ENCODE results near the gene LY86.

LY86 gene

DNA sequence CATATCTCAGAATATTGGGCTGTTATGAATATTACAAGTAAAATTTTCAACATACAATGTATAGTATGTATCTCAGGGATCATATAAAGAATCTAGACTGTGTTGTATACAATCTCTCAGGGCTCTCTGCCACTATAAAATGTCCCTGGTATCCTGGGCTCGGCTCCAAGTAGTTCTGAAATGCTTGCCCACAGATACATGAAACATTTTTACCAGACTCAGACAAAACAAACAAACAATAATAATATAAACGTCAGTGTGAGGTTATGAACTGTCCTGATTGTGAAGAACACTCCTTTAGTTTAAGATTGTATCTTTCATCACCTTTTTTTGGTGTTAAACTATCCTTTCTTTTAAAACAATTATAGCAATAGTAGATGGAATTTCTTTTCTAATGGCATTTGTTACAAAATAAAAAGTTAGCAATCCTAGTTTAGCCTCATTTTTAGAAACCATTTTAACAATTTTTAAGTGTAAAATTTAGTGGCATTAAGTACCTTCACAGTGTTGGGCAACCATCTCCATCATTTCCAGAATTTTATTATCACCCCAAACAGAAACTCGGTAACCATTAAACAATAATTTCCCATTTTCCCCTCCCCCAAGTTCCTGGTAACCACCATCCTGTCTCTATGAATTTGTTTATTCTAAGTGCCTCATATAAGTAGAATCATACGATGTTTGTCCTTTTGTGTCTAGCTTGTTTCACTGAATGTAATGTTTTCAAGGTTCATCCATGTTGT is 17.4 kb upstream of the LY86 start:
- no peak for DNase-seq (ENCODE audit: low spot score)

DNA sequence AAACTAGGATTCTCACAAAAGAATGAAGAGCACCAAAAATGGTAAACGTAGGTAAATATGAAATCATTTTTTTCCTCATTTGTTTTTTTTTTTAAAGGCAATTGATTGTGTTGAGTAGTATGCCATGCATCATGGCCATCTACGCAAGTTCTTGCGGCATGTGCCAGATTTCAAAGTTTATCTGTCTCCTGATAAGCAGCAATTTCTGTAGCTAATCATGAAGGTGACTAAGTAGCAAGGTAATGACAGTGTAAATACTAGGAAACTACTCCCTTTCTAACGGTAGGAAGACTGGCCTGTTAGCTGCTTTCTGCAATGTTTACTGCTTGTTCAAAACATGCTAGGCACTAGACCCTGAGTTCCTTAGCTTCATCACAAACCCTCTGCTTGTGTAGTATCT is 13.4 kb upstream of the LY86 start:
- no peak for DNase-seq (ENCODE audit: low spot score)

DNA sequence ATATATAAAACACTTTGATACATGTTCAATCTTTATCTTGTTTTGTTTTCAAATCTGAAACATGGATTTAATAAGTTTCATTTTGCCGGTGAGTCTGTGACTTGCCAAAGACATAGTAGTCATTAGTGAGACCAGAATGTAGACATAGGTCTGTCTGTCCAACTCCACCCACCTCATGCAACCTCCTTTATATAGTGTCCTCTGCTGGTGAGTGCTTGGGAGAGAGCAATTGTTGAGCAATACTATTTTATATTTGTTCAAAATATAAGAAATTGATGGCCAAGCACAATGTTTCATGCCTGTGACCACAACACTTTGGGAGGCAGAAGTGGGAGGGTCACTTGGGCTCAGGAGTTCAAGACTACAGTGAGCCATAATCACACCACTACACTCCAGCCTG is 10.8 kb upstream of the LY86 start:
- no peak for DNase-seq (ENCODE audit: low spot score)

DNA sequence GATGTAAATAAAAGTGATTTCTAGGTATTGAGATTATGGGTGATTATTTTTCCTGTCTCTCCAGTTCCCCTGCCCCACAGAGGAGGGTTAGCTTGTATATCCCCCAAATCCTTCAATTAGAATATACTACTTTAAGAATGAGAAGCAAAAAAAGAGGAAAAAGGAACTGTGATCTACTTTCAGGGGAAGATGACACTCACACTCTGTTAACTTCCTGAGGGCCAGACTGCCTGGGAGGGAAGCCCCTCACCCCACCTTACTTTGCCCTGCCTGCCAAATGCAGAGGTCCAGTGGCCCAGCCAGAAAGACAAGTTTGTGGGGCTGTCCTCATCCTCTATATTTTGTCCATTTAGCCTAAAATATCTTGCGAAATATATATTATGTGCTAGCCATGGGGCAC is 9.2 kb upstream of the LY86 start:
- DNase-seq (ENCODE audit: low spot score) = no peak

DNA sequence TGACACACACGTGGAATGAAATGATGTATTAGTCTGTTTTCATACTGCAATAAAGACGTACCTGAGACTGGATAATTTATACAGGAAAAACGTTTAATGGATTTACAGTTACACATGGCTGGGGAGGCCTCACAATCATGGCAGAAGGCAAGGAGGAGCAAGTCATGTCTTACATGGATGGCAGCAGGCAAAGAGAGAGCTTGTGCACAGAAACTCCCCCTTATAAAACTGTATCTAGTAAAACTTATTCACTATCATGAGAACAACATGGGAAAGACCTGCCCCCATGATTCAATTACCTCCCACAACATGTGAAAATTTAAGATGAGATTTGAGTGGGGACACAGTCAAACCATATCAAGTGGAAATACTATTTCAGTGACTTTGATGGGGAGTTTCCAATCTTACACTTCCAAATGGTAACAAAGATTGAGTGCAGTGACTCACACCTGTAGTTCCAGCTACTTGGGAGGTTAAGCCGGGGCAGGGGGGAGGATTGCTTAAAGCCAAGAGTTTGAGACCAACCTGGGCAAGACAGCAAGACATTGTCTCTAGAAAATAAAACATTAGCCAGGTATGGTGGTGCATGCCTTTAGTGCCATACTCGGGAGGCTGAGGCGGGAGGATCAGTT is 8.2 kb upstream of the LY86 start:
- no peak for DNase-seq (ENCODE audit: low spot score)

DNA sequence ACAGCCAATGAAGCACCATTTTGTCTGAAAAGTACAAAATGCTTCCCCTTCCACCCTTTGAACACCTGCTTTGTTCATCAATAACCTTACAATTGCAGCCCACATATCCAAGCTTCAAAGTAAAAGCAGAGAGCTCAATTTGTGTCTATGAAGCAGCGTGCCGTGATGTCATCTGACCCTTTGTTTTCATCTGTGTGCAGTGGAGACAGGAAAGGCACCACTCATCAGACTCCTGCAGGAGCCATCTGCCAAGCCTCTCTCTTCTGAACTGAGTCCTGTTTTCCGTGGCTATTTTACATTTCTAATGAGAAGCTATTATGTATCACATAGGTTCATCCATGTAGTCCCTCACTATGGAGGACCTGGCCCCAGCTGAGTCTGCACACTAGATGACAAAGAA is 7.5 kb upstream of the LY86 start:
- no peak for DNase-seq (ENCODE audit: low spot score)

DNA sequence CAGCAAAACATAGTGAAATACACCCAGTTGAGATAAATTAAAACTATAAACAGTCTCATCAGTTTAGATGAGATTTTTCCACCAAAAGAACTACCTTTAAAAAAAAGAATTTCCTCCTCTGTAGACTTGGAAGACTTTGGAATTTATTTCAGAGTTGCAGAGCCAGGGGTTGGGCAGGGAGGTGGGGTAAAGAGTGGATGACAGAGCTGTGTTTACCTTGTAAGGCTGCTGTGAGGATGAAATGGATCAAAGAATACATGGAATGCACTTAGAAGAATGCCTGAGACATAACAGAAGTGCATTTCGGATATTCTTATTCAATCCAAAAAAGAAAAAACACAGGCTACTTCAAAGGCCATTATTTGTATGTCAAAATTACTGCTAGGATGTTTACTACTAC is 6.4 kb upstream of the LY86 start:
- no peak for DNase-seq (ENCODE audit: low spot score)

DNA sequence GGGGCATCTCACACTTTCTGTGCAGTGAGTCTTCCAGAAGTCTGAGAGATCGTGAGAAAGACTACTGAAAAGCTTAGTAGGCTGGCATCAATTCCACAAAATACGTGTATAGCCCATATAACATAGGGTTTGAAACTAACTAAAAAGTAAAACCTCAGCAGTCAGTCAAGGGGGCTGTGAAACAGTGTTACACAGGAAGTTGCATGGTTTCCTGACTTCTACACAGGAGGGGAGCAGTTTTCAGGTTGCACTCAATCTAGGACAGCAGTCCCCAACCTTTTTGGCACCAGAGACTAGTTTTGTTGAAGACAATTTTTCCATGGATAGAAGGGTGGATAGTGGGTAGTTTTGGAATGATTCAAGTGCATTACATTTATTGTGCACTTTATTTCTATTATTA is 4.7 kb upstream of the LY86 start:
- no peak for DNase-seq (ENCODE audit: low spot score)

DNA sequence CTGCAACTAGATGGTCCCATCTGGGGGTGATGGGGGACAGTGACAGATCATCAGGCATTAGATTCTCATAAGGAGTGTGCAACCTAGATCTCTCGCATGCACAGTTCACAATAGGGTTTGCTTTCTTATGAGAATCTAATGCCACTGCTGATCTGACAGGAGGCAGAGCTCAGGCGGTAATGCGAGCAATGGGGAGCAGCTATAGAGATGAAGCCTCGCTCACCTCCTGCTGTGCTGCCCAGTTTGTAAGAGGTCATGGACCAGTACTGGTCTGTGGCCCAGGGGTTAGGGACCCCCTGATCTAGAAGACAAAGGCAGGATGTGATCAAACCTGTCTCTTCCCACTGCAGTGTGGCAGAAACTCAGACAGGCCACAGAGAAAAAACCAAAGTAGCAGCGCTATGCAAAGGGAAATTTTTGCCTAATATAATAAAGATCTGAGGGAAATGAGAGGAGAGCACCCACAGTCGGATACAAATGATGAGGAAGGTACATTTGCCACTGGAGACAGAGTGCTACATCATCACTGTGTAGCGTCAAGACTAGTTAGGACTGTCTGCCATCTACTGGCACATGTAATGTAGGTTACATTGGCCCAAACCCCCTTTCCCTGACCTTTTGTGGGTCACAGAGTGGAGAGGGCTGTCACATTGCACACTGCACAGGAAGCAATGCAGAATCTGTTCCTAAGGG is 4.1 kb upstream of the LY86 start:
- no peak for DNase-seq (ENCODE audit: low spot score)

DNA sequence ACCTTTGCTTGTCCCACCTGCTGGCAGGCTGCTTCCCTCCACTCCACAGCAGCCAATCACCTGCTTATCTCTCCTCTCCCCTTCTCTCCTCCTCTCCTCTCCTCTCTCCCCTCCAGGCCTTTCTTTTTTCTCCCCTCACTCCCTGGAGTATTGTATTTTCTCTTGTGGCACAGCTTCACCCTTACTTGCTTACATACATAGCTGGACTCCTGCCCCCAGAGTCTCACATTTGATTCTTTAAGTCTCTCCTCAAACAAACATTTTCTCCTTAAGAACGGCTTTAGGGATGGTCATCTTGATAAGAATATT is 3.6 kb upstream of the LY86 start:
- DNase-seq (ENCODE audit: low spot score) = no peak

DNA sequence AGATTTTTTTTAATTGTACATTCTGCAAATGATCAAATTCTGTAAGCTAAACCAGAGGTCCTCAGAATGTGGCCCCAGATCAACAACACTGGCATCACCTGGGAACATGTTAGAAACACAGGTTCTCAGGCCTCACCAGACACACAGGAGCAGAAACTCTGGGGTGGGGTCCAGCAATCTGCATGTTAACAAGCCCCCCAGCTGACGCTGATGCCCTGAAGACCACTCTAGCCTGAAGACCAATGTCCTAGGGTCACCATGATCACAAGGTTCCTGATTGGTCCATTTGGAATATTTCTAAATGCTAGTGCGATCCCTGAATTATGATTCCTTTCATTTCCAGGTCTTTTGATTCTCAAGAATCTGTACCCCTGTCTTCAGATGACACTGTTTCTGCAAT is 2.4 kb upstream of the LY86 start:
- DNase-seq (ENCODE audit: low spot score) = no peak

DNA sequence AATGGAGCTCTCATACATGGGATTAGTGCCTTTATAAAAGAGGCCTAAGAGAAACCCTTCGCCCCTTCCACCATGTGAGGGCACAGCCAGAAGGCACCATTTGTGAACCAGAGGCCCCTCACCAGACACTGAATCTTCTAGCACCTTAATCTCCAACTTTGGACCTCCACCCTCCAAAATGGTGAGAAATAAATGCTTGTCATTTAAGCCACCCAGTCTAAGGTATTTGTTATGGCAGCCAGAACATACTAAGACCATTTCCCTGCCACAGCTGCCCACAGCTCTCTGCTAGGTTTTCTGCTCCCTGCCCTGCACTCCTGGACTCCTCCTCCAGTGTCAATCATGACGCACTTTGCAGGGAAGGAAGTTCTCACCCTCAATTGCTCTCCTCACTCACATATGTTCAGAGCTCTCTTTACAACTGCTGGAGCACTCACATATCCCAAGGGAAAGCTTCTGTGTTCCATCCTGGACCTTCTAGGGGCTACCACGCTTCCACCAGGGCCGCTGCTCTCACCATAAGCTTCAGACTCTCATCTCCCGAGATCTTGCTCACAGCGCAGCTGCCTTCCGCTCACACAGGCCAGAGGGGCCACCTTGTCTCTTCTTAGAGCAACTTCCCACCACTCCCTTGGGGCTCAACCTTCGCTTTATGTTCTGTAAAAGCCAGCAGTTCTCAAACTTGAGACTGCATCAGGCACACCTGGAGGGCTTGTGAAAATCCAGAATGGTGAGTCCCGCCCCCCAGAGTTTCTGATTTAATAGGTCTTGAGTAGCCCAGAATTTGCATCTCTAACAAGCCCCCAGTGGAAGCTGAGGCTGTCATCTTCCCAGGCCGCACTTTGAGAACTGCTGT is 1.6 kb upstream of the LY86 start:
- DNase-seq (ENCODE audit: low spot score) = no peak

DNA sequence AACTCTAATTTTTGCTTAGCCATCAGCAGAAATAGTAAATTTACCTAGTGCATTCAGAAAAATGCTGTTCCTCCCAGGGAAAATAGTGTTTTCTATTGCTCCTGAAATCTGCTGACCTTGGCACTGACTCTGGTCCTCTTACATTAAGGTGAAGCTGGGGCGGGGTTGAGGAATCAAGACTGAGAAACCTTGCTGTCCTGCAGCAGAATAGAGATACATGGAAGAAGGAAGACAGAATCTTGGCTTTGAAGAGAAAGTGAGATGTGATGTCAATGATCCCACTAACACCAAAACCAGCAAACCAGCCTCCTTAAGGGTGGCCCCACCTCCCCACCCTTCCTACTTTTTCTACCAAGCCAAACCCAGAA is 840 bp upstream of the LY86 start:
- no peak for DNase-seq (ENCODE audit: low spot score)

DNA sequence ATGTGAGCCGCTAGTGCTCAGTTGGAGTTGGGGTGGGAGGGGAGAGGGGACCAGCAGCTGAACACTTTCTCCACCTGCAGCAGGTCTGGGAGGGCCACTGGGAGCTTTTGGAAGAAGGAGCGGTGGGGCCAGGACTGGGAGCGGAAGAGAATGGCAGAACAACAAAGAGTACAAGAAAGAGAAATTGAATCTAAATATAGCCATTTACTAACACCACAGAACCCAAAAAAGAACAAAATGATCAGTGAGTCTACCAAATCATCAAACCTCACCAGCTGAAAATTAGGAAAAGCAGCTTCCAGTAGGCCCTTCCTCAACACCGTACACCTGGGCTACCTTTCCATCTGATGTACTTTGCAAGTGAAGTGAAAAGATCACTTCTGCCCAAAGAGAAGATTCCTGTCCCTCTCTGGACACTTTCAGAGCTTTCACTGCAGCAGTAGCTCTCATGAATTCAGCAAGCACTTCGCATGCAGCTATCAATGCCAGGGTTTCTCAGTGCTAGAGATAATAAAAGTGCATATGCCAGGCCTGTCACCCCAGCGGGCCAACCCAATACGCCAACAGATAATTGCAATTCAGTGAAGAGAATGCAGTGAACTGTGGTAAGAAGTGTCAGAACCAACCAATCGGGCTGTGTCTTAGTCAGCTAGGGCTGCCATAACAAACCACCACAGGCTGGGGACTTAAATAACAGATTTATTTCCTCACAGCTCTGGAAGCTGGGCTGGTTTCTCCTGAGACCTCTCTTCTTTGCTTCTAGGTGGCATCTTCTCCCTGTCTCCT is 597 bp downstream of the LY86 start:
- no peak for DNase-seq (ENCODE audit: low spot score)

DNA sequence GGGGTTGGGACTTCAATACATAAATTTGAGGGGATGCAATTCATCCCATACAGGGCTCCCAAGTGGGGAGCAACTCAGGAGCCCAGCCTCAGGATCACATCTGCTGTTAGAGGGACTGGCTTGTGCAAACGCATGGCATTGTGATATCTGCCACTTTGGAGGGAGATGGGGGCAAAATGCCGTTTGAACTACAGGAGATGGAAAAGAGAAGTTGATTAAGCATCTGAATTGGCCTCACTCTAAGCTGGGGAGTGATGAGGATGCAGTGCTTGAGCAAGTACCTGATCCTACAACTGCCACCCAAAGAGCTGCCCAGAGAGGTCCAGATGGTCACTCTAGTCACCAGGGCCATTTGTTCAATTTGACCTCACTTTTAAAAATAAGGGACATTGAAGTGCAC is 2.0 kb downstream of the LY86 start:
- DNase-seq (ENCODE audit: low spot score) = no peak

DNA sequence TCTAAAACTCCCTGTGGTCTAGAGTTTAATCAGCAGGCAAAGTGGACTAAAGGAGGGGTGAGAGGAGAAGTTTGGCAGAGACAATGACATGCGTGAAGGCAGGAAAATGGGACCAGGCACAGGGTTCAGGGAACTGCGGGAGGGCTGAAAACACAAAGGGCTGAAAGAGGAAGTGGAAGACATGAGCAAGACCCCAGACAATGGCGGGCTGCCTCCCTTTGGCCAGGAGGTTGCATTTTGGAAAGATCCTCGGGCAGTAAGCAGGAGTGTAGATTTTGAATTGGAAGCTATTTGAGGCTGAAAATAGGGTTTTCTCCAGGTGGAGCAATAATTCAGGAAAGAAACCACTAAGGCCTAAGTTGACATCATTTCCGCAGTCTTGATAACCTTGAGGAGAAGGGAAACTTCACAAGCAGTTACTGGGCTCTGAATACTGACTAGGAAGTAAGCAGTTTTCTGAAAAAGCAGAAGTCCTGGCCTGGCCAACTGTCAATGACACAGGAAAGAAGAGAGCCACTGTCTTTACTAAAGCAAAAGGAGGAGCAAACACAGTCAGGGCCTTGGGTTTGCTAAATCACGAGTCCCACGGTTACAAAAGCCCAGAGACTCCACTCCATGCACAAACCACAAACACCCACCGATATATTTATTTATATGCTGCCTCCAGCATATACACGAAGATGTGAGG is 3.4 kb downstream of the LY86 start:
- no peak for DNase-seq (ENCODE audit: low spot score)

DNA sequence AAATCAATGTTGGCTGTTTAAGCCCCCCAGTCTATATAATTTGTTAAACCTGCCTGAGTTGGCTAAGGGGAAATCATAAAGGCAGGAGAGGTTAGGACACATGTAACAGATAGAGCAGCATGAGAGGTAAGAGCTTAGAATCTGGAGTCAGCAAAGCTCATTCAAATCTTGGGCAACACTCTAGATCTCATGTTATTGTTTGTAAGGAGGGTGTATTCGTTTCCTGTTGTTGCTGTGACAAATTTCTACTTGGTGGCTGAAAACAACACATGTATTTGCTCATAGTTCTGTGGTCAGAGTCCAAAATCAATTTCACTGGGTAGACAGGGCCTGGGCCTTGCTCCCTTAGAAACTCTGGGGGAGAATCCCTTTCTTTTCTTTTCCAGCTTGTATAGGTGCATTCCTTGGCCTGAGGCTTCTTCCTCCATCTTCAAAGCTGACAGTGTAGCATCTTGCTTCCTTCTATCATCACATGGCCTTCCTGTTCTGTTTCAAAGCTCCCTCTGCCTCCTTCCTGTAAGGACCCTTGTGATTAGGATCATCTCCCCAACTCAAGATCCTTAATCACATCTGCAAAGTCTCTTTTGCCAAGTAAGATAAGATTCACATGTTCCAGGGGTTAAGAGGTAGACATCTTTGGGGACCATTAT is 4.4 kb downstream of the LY86 start:
- DNase-seq (ENCODE audit: low spot score) = no peak

DNA sequence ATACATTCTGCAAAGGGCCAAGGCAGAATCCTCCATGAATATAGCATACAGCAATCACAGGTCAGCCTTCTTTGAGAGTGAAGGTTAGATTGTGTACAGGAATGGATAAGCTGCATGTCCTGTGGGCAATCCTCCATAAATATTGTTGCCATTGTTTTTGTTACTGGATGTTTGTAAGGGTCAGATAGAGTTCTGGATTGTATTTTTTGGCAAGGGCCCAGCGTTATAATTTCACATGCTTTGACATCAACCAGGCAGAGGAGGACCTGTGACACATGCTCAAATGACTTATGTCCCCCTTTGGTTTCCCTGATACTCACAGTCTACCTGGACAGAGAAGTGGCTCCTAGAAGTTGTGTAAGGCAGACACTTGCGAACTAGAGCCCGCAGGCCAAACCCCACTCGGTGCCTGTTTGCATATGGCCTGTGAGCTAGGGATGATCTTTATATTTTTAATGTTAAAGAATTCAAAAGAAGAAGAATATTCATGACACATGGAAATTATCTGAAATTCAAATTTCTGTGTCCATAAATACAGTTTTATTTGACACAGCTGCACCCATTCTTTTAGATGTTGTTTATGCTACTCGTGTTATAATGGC is 5.4 kb downstream of the LY86 start:
- no peak for DNase-seq (ENCODE audit: low spot score)

DNA sequence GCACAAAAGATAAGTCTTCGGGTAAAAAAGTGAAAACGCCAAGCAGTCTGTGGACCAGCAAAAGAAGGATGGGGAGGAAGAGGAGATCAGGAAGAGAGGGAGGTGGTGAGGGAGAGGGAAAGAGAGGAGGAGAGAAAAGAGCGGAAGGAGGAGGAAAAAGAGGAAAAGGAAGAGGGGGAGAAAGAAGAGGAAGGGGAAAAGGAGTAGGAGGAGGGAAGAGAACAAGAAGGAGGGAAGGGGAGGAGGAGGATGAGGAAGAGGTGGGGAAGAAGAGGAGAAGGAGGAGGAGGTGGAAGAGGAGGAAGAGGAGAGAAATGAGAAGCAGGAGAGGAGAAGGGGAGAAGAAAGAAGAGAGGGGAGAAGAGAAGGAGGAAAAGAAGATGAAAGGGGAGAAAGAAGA is 6.5 kb downstream of the LY86 start:
- no peak for DNase-seq (ENCODE audit: low spot score)

DNA sequence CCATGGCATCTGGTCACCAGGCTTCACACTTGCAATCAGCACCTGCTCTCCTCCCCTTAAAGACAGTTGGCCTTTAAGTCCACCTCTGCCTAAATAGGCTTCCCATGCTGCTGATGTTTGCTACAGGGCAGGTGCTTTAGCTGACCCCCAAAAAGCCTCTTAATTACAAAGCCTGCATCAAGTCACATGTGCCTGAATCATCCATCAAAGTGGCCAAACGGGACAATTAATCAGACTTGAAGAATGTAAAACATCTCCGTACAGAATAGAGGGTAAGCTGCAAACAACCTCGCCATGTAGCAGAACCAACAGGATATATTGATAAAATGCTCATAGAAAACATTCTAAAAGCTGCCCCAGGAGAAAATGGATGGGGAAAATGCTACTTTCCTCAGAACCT is 7.4 kb downstream of the LY86 start:
- DNase-seq (ENCODE audit: low spot score) = no peak

All from HuH-7 (cell line).